Retinal pigment epithelial cell (primary cell): ENCODE data around the gene SLC25A38.
"Not testable (repeated sequence)": the region's sequence is repeated elsewhere in the genome, so short reads cannot be mapped to it uniquely, and the experiment has no call there.

Experiments
- DNase-seq: peaks from one replicate; pipeline ENCODE4 v3.0.0-alpha.2; 2010; ENCODE audit warnings: low read depth
- H3K4me3 ChIP-seq: 2 replicates; pipeline ENCODE4 v1.5.1; 2011; ENCODE audit warnings: mild to moderate bottlenecking, low read length, control low read depth, moderate library complexity
- CTCF ChIP-seq: conservative IDR thresholded peaks from 2 replicates; pipeline ENCODE4 v1.5.1; 2011; ENCODE audit warnings: low read depth, low read length, control low read depth, inconsistent platforms

SLC25A38 gene

GRCh38 chr3:39414421-39414907 is 31.3 kb downstream of the SLC25A38 start:
- no peak overlapping the region for H3K4me3 ChIP-seq
- no peak for TF ChIP-seq CTCF
- no peak for DNase-seq

- DNase-seq, H3K4me3 ChIP-seq: not testable (repeated sequence)
Observed at GRCh38 chr3:39415302-39415701, 32.1 kb downstream of the SLC25A38 start.

DNA sequence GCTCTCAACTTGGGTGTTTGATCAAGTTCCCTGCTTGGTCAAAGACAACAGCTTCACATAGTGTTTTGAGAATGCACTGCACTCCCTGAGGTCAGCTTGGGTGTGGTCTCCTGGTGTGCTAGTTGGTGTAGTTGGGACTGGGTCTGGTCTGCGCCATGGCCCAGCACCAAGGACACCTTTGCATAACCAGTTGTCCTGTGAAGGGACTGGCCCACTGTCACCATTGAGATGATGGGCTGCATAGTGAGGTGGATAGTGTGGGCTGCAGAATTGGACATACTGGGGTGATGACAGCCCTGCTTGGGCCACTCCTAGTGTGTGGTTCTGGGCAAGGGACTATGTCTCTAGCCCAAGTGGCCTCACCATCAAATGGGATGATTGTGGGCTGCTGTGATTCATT is 32.8 kb downstream of the SLC25A38 start:
- no peak overlapping the region for H3K4me3 ChIP-seq
- no peak for TF ChIP-seq CTCF
- DNase-seq, result no peak

GRCh38 chr3:39416998-39417397 is 33.8 kb downstream of the SLC25A38 start:
- DNase-seq, H3K4me3 ChIP-seq: not testable (repeated sequence)

- H3K4me3 ChIP-seq, DNase-seq: not testable (repeated sequence)
Observed at GRCh38 chr3:39418556-39419225, 35.5 kb downstream of the SLC25A38 start.

DNA sequence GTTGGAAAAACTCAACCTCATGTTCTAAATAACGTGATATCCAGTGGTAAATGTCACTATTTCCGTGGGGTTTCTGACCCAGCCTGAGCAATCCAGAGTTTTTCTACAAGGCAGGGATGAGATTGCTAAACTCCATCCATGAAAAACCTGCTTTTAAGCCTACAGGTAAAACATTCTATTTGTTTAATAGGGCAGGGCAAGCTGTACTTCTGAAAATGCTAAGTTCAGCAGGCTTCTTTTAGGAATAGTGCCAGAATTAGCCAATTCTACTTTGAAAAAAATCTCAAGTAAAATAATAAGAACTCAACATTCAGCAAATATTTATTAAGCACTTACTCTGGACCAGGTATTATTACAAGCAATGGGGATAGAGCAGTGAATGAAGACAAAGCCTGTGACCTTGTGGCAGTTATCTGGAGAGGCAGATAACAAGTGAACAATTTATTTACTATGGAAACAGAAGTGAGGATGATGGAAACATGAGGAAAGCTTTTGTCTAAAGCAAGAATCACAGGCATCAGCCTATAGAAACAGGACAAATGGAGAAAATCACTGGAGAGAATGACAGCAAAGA is 36.7 kb downstream of the SLC25A38 start:
- H3K4me3 ChIP-seq, result no peak overlapping the region
- no peak for DNase-seq
- no peak for TF ChIP-seq CTCF

DNA sequence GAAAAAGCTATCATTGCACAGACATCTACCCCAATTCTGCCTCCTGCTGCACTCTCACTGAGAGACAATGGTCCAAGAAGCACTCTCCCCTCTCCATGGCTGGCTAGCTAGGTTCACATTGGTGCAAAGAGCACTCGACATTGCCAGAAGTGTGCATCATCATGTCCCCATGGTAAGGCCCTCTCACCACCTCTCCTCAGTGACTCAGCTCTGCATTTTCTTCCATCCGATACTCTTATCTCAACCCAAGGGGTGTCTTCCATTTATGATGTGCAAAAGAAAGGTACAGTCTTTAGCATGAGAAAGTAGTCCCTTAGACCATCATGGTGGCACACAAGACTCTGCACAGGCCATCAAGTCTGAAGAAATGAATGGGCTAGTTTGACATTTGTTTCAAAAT is 37.4 kb downstream of the SLC25A38 start:
- TF ChIP-seq CTCF, result no peak
- H3K4me3 ChIP-seq, result no peak overlapping the region
- no peak for DNase-seq

DNA sequence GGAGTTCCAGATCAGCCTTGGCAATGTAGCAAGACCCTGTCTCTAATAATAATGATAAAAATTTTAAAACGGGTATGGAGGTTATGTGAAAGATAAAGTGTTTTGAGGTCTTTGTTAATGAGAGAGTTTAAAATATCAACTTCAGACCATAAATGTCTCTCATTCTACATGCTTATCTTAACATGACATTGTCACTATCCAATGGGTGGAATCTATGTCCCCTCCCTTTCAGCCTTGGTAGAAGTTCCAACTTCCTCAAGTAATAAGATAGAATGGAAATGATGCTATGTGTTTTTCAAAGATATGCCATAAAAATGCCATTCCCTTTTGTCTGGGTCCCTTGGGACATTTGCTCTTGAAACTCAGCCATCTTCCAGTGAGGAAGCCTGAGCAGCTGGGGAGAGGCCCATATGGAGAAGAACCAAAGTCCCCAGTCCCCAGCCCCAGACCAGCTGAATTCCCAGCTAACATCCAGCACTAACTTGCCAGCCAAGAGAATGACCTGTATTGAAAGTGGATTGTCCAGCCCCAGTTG is 40.3 kb downstream of the SLC25A38 start:
- no peak for DNase-seq
- H3K4me3 ChIP-seq, result no peak overlapping the region
- no peak for TF ChIP-seq CTCF

GRCh38 chr3:39426312-39426711 is 43.1 kb downstream of the SLC25A38 start:
- TF ChIP-seq CTCF, result no peak
- H3K4me3 ChIP-seq, result no peak overlapping the region
- DNase-seq, result no peak
